ENCODE data around the gene TMEM144. TPM values are rescaled to one million over a fixed set of nuclear protein-coding genes. Genes with fewer than 3 reads are reported as not detected.

The TMEM144 gene
- total RNA-seq, 1 experiment from 2014 or later: 6.0 TPM

DNA sequence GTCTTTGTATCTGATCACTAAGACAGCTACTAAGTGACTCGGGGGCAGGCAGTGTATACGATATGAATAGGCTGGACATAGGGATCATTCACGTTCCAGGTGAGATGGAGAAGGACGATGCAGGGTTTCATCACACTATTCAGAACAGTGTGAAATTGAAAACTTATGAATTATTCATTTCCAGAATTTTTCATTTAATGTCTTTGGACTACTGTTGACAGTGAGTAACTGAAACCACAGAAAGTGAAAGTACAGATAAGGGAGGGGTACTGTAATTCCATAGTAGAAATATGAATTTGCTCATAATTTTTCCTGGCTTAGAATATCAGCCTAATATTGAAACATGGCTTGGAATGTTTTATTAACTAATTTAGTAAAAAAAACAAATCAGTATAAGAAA lies 24.4 kb downstream of the TMEM144 start:
- in situ Hi-C loops (cut with HindIII; ENCODE audit: low pct_unique_long_range_greater_than_20kb, low sequenced_read_pairs): no loop called here
- ATAC-seq: no peak
- no peaks in the 10 kb centered on the region for H3K36me3 ChIP-seq (ENCODE audit: control insufficient read depth, insufficient read depth, low read length)
- no peak overlapping the region for H3K4me3 ChIP-seq (ENCODE audit: low read depth in 2 of 2, low read length in 2 of 2)
- DNase-seq (ENCODE audit: low read depth, low spot score): no peak
- ChIA-PET CTCF (no interaction called here), POLR2A (no interaction called here)
- no TSS peak for BruUV-seq (replicated peaks)
- H3K27me3 ChIP-seq (ENCODE audit: control insufficient read depth, insufficient read depth, low read length): no peaks in the 10 kb centered on the region
- intact Hi-C loops (cut with micrococcal nuclease; ENCODE audit: unreplicated experiment): no loop called here
- no peaks in the 10 kb centered on the region for H3K9me3 ChIP-seq (ENCODE audit: control insufficient read depth, insufficient read depth, low read depth, low read length)
- TF ChIP-seq CTCF (IDR thresholded peaks at IDR 0.05): no peak
- TF ChIP-seq TCF7L2 (IDR thresholded peaks at IDR 0.05; ENCODE audit: low read depth, low read length): no peak
- no peak for TF ChIP-seq SIN3A (IDR thresholded peaks at IDR 0.05; ENCODE audit: borderline replicate concordance, insufficient read depth, low read depth, low read length)
- TF ChIP-seq REST (IDR thresholded peaks at IDR 0.05; ENCODE audit: insufficient read depth in 1 of 2, low read depth in 2 of 2, low read length in 1 of 2): no peak
- TF ChIP-seq POLR2AphosphoS5 (IDR thresholded peaks at IDR 0.05; ENCODE audit: low read depth, low read length): no peak
- H3K4me1 ChIP-seq (ENCODE audit: control insufficient read depth, insufficient read depth, low read length): no peaks in the 10 kb centered on the region
- no peak overlapping the region for H3K27ac ChIP-seq (ENCODE audit: low read length)

- CTCF ChIA-PET: no interaction called here
- no TSS peak for BruUV-seq (replicated peaks)
- H3K27me3 ChIP-seq (ENCODE audit: control insufficient read depth, insufficient read depth, low read length): no peaks in the 10 kb centered on the region
- H3K36me3 ChIP-seq (ENCODE audit: control insufficient read depth, insufficient read depth, low read length): no peaks in the 10 kb centered on the region
- H3K27ac ChIP-seq (ENCODE audit: low read length): no peak overlapping the region
- TF ChIP-seq REST (IDR thresholded peaks at IDR 0.05; ENCODE audit: insufficient read depth in 1 of 2, low read depth in 2 of 2, low read length in 1 of 2) (no peak), CTCF (IDR thresholded peaks at IDR 0.05) (no peak), POLR2AphosphoS5 (IDR thresholded peaks at IDR 0.05; ENCODE audit: low read depth, low read length) (no peak), TCF7L2 (IDR thresholded peaks at IDR 0.05; ENCODE audit: low read depth, low read length) (no peak), SIN3A (IDR thresholded peaks at IDR 0.05; ENCODE audit: borderline replicate concordance, insufficient read depth, low read depth, low read length) (no peak)
- DNase-seq (ENCODE audit: low read depth, low spot score) (no peak), ATAC-seq (no peak)
- intact Hi-C loops (cut with micrococcal nuclease; ENCODE audit: unreplicated experiment): no loop called here
- POLR2A ChIA-PET: no interaction called here
- no peak overlapping the region for H3K4me3 ChIP-seq (ENCODE audit: low read depth in 2 of 2, low read length in 2 of 2)
- H3K9me3 ChIP-seq (ENCODE audit: control insufficient read depth, insufficient read depth, low read depth, low read length): no peaks in the 10 kb centered on the region
- in situ Hi-C loops (cut with HindIII; ENCODE audit: low pct_unique_long_range_greater_than_20kb, low sequenced_read_pairs): no loop called here
- H3K4me1 ChIP-seq (ENCODE audit: control insufficient read depth, insufficient read depth, low read length): no peaks in the 10 kb centered on the region
These were observed 26.2 kb downstream of the TMEM144 start for GRCh38 chr4:158236304-158237030.
